ENCODE results near the gene RFPL3.

RFPL3 gene

DNA sequence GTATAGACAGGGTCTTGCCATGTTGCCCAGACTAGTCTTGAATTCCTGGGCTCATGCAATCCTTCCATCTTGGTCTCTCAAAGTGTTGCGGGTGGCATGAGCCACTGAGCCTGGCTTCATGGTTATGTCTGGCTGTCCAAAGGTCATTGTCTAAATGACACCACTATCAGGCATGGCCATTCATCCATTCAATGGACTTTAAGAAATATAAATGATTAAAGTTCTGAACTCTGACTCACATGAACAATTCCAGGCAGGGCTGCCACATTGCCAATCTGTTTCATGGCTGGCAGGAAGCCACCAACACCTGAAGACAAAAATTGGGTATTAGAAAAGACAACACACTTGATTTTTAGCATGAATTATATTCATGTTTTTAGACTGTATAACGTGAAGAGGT lies 50.3 kb downstream of the RFPL3 start:
- Histone ChIP-seq H3K9me3 (ENCODE audit: control insufficient read depth, low read length) (no peaks in the 10 kb centered on the region), H3K4me3 (ENCODE audit: insufficient read depth, low read depth, low read length, poor library complexity, severe bottlenecking) (no peak overlapping the region), H3K36me3 (ENCODE audit: control insufficient read depth, insufficient read depth, low read length) (peaks cover 40% of the 10 kb centered on the region), H3K27me3 (replicated peaks; ENCODE audit: control insufficient read depth, insufficient read depth, low read length, poor library complexity, severe bottlenecking) (no peaks in the 10 kb centered on the region), H3K4me1 (ENCODE audit: control insufficient read depth, insufficient read depth, low read length, poor library complexity, severe bottlenecking) (peaks cover 10% of the 10 kb centered on the region), H3K27ac (ENCODE audit: insufficient read depth, low read length, poor library complexity, severe bottlenecking) (no peak overlapping the region)
- no peak for DNase-seq

DNA sequence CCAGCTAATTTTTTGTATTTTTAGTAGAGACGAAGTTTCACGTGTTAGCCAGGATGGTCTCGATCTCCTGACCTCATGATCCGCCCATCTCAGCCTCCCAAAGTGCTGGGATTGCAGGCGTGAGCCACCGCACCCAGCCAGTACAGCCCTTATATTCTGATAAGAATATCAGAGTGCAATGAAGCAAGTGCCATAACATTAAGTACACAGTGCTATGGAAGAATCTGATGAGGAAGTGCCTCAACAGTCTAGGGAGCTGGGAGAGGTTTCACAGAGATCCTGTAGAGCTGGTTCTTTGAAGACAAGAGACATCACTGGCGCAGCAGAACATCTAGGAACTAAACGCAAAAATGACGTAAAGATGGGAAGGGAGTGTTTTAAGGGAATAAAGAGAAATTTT lies 52.3 kb downstream of the RFPL3 start:
- H3K36me3 ChIP-seq (ENCODE audit: control insufficient read depth, insufficient read depth, low read length), result peaks cover 29% of the 10 kb centered on the region
- no peaks in the 10 kb centered on the region for H3K27me3 ChIP-seq (replicated peaks; ENCODE audit: control insufficient read depth, insufficient read depth, low read length, poor library complexity, severe bottlenecking)
- no peaks in the 10 kb centered on the region for H3K9me3 ChIP-seq (ENCODE audit: control insufficient read depth, low read length)
- H3K4me1 ChIP-seq (ENCODE audit: control insufficient read depth, insufficient read depth, low read length, poor library complexity, severe bottlenecking), result peaks cover 10% of the 10 kb centered on the region
- peak overlapping the region; percentile 23 for H3K27ac ChIP-seq (ENCODE audit: insufficient read depth, low read length, poor library complexity, severe bottlenecking)
- DNase-seq, result no peak
- H3K4me3 ChIP-seq (ENCODE audit: insufficient read depth, low read depth, low read length, poor library complexity, severe bottlenecking), result no peak overlapping the region

DNA sequence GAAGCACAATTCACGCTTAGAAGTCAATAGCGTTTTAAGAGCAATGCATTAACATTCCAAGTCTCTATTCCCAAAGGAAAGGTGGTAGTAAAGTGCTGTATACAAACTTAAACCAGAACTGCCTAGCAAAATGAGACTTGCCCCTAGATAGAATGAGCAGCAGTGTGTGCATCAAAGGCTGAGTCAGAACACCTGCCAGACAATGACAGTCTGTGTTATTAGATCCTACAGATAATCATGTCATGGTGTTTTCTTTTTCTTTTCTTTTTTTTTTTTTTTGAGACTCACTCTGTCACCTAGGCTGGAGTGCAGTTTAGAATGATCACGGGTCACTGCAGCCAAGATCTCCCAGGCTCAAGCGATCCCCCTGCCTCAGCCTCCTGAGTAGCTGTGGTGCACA lies 52.8 kb downstream of the RFPL3 start:
- peaks cover 25% of the 10 kb centered on the region for H3K36me3 ChIP-seq (ENCODE audit: control insufficient read depth, insufficient read depth, low read length)
- no peak for DNase-seq
- no peaks in the 10 kb centered on the region for H3K9me3 ChIP-seq (ENCODE audit: control insufficient read depth, low read length)
- H3K4me3 ChIP-seq (ENCODE audit: insufficient read depth, low read depth, low read length, poor library complexity, severe bottlenecking), result peak overlapping the region; percentile 89
- H3K27me3 ChIP-seq (replicated peaks; ENCODE audit: control insufficient read depth, insufficient read depth, low read length, poor library complexity, severe bottlenecking), result no peaks in the 10 kb centered on the region
- peak overlapping the region; percentile 23 for H3K27ac ChIP-seq (ENCODE audit: insufficient read depth, low read length, poor library complexity, severe bottlenecking)
- H3K4me1 ChIP-seq (ENCODE audit: control insufficient read depth, insufficient read depth, low read length, poor library complexity, severe bottlenecking), result peaks cover 10% of the 10 kb centered on the region

Measured in effector memory CD4-positive, alpha-beta T cell (primary cell).